Astrocyte (in vitro differentiated cells and primary cell): ENCODE data around the gene IGFBP5. TPM values are rescaled to one million over a fixed set of nuclear protein-coding genes. Genes with fewer than 3 reads are reported as not detected.
A peak's percentile ranks its signal among the peaks of the same experiment; 100 is the strongest.

Source experiments
- DNase-seq: peaks from one replicate; pipeline ENCODE4 v3.0.0-alpha.2; 2010; ENCODE audit warnings: low read depth
- FAIRE-seq: peaks from 2 replicates; lab custom pipeline; 2011; peaks lifted over from hg19 to GRCh38; lab: Jason Lieb, UNC
- H2AFZ ChIP-seq: 2 replicates; pipeline ENCODE4 v1.6.0; 2012; ENCODE audit warnings: low read depth, low read length, inconsistent platforms
- H3K27ac ChIP-seq: 2 replicates; pipeline ENCODE4 v1.5.1; 2011; ENCODE audit warnings: low read depth, low read length, inconsistent platforms
- H3K27me3 ChIP-seq: 2 replicates; pipeline ENCODE4 v1.6.0; 2011; ENCODE audit warnings: low read length, inconsistent platforms; ENCODE audit not compliant: insufficient read depth
- H3K36me3 ChIP-seq: 2 replicates; pipeline ENCODE4 v1.5.1; 2011; ENCODE audit warnings: low read length, inconsistent platforms; ENCODE audit not compliant: insufficient read depth
- H3K4me1 ChIP-seq: 2 replicates; pipeline ENCODE4 v1.5.1; 2011; ENCODE audit warnings: low read length, inconsistent platforms; ENCODE audit not compliant: insufficient read depth
- H3K4me2 ChIP-seq: 2 replicates; pipeline ENCODE4 v1.6.0; 2012; ENCODE audit warnings: low read length, inconsistent platforms
- H3K4me3 ChIP-seq: 2 replicates; pipeline ENCODE4 v1.5.1; 2011; ENCODE audit warnings: low read depth, mild to moderate bottlenecking, low read length, inconsistent platforms; ENCODE audit not compliant: insufficient read depth
- H3K79me2 ChIP-seq: 2 replicates; pipeline ENCODE4 v1.6.0; 2012; ENCODE audit warnings: mild to moderate bottlenecking, low read length, inconsistent platforms; ENCODE audit not compliant: insufficient read depth
- H3K9ac ChIP-seq: 2 replicates; pipeline ENCODE4 v1.6.0; 2012; ENCODE audit warnings: mild to moderate bottlenecking, low read length, inconsistent platforms
- H3K9me3 ChIP-seq: 2 replicates; pipeline ENCODE4 v1.5.1; 2012; ENCODE audit warnings: low read depth, mild to moderate bottlenecking, low read length, inconsistent platforms; ENCODE audit not compliant: insufficient read depth
- H4K20me1 ChIP-seq: 2 replicates; pipeline ENCODE4 v1.6.0; 2012; ENCODE audit warnings: low read length, inconsistent platforms; ENCODE audit not compliant: insufficient read depth
- H3K27ac Mint-ChIP-seq: one replicate; pipeline ENCODE4 v1.8.0; 2021; ENCODE audit warnings: mild to moderate bottlenecking, mixed read lengths; ENCODE audit not compliant: unreplicated experiment
- H3K27me3 Mint-ChIP-seq: one replicate; pipeline ENCODE4 v1.8.0; 2021; ENCODE audit warnings: low read depth, mixed read lengths; ENCODE audit not compliant: unreplicated experiment
- H3K36me3 Mint-ChIP-seq: one replicate; pipeline ENCODE4 v1.8.0; 2021; ENCODE audit warnings: low read depth, mixed read lengths; ENCODE audit not compliant: unreplicated experiment
- H3K4me1 Mint-ChIP-seq: one replicate; pipeline ENCODE4 v1.8.0; 2021; ENCODE audit warnings: low read depth, mixed read lengths; ENCODE audit not compliant: unreplicated experiment
- H3K4me3 Mint-ChIP-seq: one replicate; pipeline ENCODE4 v1.8.0; 2021; ENCODE audit warnings: mild to moderate bottlenecking, moderate library complexity, mixed read lengths; ENCODE audit not compliant: unreplicated experiment
- H3K9me3 Mint-ChIP-seq: one replicate; pipeline ENCODE4 v1.8.0; 2021; ENCODE audit warnings: mild to moderate bottlenecking, mixed read lengths; ENCODE audit not compliant: unreplicated experiment
- CTCF ChIP-seq: IDR thresholded peaks from 2 replicates; pipeline ENCODE4 v1.5.1; 2011; ENCODE audit warnings: low read depth, mild to moderate bottlenecking, inconsistent platforms, low read length, moderate library complexity; ENCODE audit not compliant: insufficient read depth
- EZH2 ChIP-seq: IDR thresholded peaks from 2 replicates; pipeline ENCODE4 v1.6.1; 2012; ENCODE audit warnings: mild to moderate bottlenecking, low read length, inconsistent platforms; ENCODE audit not compliant: insufficient read depth
- total RNA-seq: library from RNA; stranded (reverse); gene quantifications from 2 replicates; pipeline ENCODE4 v1.2.1, GENCODE V29; 2021

Gene IGFBP5
- total RNA-seq, 1 donor from 2014 or later = 422 TPM

GRCh38 chr2:216665717-216666116 is 29.6 kb downstream of the IGFBP5 start:
- Mint-ChIP-seq H3K9me3 (no peaks in the 10 kb centered on the region), H3K4me1 (peaks cover 18% of the 10 kb centered on the region), H3K27ac (peak overlapping the region; percentile 26), H3K36me3 (peaks cover 20% of the 10 kb centered on the region), H3K27me3 (peaks cover 5% of the 10 kb centered on the region), H3K4me3 (no peak overlapping the region)
- H4K20me1 ChIP-seq = no peaks in the 10 kb centered on the region
- no peak overlapping the region for H3K27ac ChIP-seq
- no peaks in the 10 kb centered on the region for H3K79me2 ChIP-seq
- H3K4me3 ChIP-seq = no peak overlapping the region
- peaks cover 16% of the 10 kb centered on the region for H3K4me1 ChIP-seq
- TF ChIP-seq CTCF (no peak), EZH2 (no peak)
- H3K27me3 ChIP-seq = no peaks in the 10 kb centered on the region
- peak overlapping the region; percentile 6 for H3K4me2 ChIP-seq
- no peaks in the 10 kb centered on the region for H3K36me3 ChIP-seq
- DNase-seq (no peak), FAIRE-seq (no peak)
- H3K9ac ChIP-seq = no peak overlapping the region
- no peaks in the 10 kb centered on the region for H3K9me3 ChIP-seq
- H2AFZ ChIP-seq = no peak overlapping the region

DNA sequence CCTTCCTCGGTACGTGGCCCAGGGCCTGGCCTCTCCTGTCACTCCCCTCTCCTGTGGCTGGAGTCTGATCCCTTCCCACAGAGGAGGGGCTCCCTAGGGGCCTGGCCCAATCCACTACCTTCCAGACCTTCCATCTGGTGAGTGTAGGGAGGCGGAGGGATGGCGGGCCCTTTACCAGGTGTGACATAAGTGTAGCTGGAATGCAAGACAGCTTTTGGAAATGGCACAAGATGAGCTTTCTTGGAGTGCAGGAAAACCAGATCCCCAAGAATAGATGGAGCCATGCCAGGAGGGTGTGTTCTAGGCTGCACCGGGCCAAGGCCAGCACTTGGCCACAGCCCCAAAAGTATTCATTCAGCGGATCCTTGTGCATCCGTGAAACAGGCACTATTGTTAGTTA is 30.1 kb downstream of the IGFBP5 start:
- Mint-ChIP-seq H3K27ac (no peak overlapping the region), H3K9me3 (no peaks in the 10 kb centered on the region), H3K4me3 (no peak overlapping the region), H3K4me1 (peaks cover 18% of the 10 kb centered on the region), H3K27me3 (peaks cover 5% of the 10 kb centered on the region), H3K36me3 (peaks cover 23% of the 10 kb centered on the region)
- Histone ChIP-seq H3K27ac (no peak overlapping the region), H3K9ac (no peak overlapping the region), H3K36me3 (no peaks in the 10 kb centered on the region), H3K27me3 (no peaks in the 10 kb centered on the region), H3K4me3 (no peak overlapping the region), H4K20me1 (no peaks in the 10 kb centered on the region), H2AFZ (no peak overlapping the region), H3K79me2 (no peaks in the 10 kb centered on the region), H3K4me2 (peak overlapping the region; percentile 30), H3K9me3 (no peaks in the 10 kb centered on the region), H3K4me1 (peaks cover 16% of the 10 kb centered on the region)
- FAIRE-seq (no peak), DNase-seq (peak; percentile 79)
- TF ChIP-seq CTCF (no peak), EZH2 (no peak)

GRCh38 chr2:216664593-216665034 is 30.7 kb downstream of the IGFBP5 start:
- peaks cover 28% of the 10 kb centered on the region for H3K36me3 Mint-ChIP-seq
- no peaks in the 10 kb centered on the region for H3K27me3 ChIP-seq
- no peak overlapping the region for H3K27ac Mint-ChIP-seq
- H3K36me3 ChIP-seq = no peaks in the 10 kb centered on the region
- H3K4me2 ChIP-seq = peak overlapping the region; percentile 30
- H3K4me1 ChIP-seq = peaks cover 16% of the 10 kb centered on the region
- FAIRE-seq = peak; percentile 32
- no peaks in the 10 kb centered on the region for H3K9me3 Mint-ChIP-seq
- H3K79me2 ChIP-seq = peaks cover 2% of the 10 kb centered on the region
- no peak overlapping the region for H2AFZ ChIP-seq
- H3K4me3 Mint-ChIP-seq = no peak overlapping the region
- peaks cover 20% of the 10 kb centered on the region for H3K4me1 Mint-ChIP-seq
- TF ChIP-seq CTCF (peak; percentile 7), EZH2 (no peak)
- H3K9me3 ChIP-seq = no peaks in the 10 kb centered on the region
- no peak overlapping the region for H3K9ac ChIP-seq
- peak; percentile 64 for DNase-seq
- H4K20me1 ChIP-seq = no peaks in the 10 kb centered on the region
- no peak overlapping the region for H3K4me3 ChIP-seq
- H3K27ac ChIP-seq = peak overlapping the region; percentile 14
- peaks cover 3% of the 10 kb centered on the region for H3K27me3 Mint-ChIP-seq
